Lower lobe of right lung (tissue), 2 donors: ENCODE results near the gene UGP2. TPM values are rescaled to one million over a fixed set of nuclear protein-coding genes. Genes with fewer than 3 reads are reported as not detected.

ENCODE experiments used
- ATAC-seq, 2 donors: fragments of 200-7000 bp; cut with Tn5 transposase; one replicate each; pipeline ENCODE4 v1.9.1; 2020 to 2022; ENCODE audit warnings: mild to moderate bottlenecking in 2 of 2, moderate library complexity in 2 of 2
- DNase-seq: peaks from one replicate; pipeline ENCODE4 v3.0.0-alpha.2; 2020
- H3K27ac ChIP-seq: fragments of 200-600 bp; one replicate; pipeline ENCODE4 v1.8.0; 2022
- H3K27me3 ChIP-seq: fragments of 200-600 bp; one replicate; pipeline ENCODE4 v1.8.0; 2022; ENCODE audit warnings: low read depth
- H3K36me3 ChIP-seq: fragments of 200-600 bp; one replicate; pipeline ENCODE4 v1.8.0; 2022; ENCODE audit warnings: mild to moderate bottlenecking
- H3K4me1 ChIP-seq: fragments of 200-600 bp; one replicate; pipeline ENCODE4 v1.8.0; 2022
- H3K4me3 ChIP-seq: fragments of 200-600 bp; one replicate; pipeline ENCODE4 v1.8.0; 2022; ENCODE audit warnings: mild to moderate bottlenecking
- H3K9me3 ChIP-seq: fragments of 200-600 bp; one replicate; pipeline ENCODE4 v1.8.0; 2022
- intact Hi-C: fragments of 100-400 bp; cut with DNase I; formaldehyde crosslinking; loops from one replicate; pipeline ENCODE4 v1.11.0; 2022
- total RNA-seq: library from RNA; stranded (reverse); fragmentation: NEBNext Ultra II Directional; extraction: Animal tissue kit (Norgen Biotek cat#: 25700); gene quantifications from one replicate; pipeline ENCODE4 v1.2.1, GENCODE V29; 2021
- TF ChIP-seq, protein P1 (sequence below): fragments of 200-600 bp; IDR thresholded peaks from one replicate; pipeline ENCODE4 v1.8.0; 2022; ENCODE audit warnings: antibody characterized with exemption, mild to moderate bottlenecking
- donor health status: DM: no; HTN: yes; CAD: no; lungs with severe emphysema.

Gene UGP2
- total RNA-seq, 1 donor from 2014 or later, result 144 TPM

DNA sequence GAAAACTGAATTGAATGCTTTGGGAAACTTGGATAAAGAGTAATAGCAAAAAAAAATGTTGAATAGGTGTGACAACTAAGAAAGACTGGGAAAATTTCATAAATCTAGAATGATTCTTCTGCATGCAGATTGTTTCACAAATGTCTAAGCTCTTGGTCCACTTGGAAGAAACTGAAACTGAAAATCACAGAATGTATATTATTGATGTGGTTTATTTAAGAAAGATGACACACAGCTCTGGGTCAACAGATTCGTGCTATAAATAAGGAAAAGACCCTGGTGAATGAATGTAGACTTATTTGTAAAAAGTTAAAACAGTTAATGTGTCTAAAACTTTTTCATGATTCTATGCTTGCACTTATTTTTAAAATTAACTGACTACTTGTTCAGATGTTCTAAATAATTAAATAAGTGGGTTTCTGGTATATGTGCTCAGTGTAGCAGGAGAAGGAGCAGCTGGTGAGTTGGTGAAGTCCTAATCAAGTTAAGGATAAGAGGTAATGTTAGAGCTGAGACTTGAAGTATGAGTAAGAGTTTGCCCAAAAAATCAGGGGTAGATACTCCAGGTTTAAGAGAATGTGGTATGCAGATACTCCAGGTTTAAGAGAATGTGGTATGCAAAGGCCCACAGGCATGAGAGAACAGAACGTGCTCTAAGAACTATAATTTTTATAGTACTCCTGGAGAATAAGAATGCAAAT lies 24.5 kb downstream of the UGP2 start:
- peak in 1 of 2 donors; percentile 10 for ATAC-seq
- H3K4me1 ChIP-seq, result peaks cover 37% of the 10 kb centered on the region

DNA sequence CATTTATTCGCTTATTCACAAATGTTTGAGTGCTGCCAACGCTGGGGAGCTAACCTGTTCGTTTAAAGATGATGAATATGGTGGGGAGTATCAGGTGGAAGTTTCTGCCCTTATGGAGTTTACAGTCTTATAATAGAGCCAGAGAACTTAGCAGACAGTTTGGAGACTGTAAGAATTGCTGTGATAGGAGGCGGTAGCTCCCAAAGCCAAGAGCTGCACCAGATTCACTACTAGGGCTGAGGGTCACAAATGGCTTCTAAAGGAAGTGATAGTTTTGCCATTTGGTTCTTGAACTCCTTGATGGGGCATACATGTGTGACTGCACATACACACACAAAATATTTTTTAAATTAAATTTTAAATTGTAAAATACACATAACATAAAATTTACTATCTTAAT lies 29.0 kb downstream of the UGP2 start:
- TF ChIP-seq, protein P1, sequence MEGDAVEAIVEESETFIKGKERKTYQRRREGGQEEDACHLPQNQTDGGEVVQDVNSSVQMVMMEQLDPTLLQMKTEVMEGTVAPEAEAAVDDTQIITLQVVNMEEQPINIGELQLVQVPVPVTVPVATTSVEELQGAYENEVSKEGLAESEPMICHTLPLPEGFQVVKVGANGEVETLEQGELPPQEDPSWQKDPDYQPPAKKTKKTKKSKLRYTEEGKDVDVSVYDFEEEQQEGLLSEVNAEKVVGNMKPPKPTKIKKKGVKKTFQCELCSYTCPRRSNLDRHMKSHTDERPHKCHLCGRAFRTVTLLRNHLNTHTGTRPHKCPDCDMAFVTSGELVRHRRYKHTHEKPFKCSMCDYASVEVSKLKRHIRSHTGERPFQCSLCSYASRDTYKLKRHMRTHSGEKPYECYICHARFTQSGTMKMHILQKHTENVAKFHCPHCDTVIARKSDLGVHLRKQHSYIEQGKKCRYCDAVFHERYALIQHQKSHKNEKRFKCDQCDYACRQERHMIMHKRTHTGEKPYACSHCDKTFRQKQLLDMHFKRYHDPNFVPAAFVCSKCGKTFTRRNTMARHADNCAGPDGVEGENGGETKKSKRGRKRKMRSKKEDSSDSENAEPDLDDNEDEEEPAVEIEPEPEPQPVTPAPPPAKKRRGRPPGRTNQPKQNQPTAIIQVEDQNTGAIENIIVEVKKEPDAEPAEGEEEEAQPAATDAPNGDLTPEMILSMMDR, result no peak
- intact Hi-C loops, result no loop called here
- Histone ChIP-seq H3K27ac (no peak overlapping the region), H3K9me3 (no peaks in the 10 kb centered on the region), H3K4me3 (no peak overlapping the region), H3K27me3 (no peaks in the 10 kb centered on the region), H3K36me3 (peaks cover 11% of the 10 kb centered on the region), H3K4me1 (peaks cover 44% of the 10 kb centered on the region)
- ATAC-seq, result no peak
- DNase-seq, result no peak

More for the DNA sequence above, 24.5 kb downstream of the UGP2 start:
- DNase-seq, result no peak
- Histone ChIP-seq H3K27me3 (no peaks in the 10 kb centered on the region), H3K9me3 (no peaks in the 10 kb centered on the region), H3K36me3 (peaks cover 42% of the 10 kb centered on the region), H3K4me3 (no peak overlapping the region), H3K27ac (no peak overlapping the region)
- intact Hi-C loops, result no loop called here
- TF ChIP-seq, protein P1, result no peak

- Histone ChIP-seq H3K27me3 (no peaks in the 10 kb centered on the region), H3K4me1 (peaks cover 41% of the 10 kb centered on the region), H3K27ac (no peak overlapping the region), H3K4me3 (no peak overlapping the region), H3K9me3 (no peaks in the 10 kb centered on the region), H3K36me3 (peaks cover 11% of the 10 kb centered on the region)
- TF ChIP-seq, protein P1, result no peak
- DNase-seq, result no peak
- intact Hi-C loops, result no loop called here
- no peak for ATAC-seq
Observed at GRCh38 chr2:63871864-63872263, 30.2 kb downstream of the UGP2 start.

DNA sequence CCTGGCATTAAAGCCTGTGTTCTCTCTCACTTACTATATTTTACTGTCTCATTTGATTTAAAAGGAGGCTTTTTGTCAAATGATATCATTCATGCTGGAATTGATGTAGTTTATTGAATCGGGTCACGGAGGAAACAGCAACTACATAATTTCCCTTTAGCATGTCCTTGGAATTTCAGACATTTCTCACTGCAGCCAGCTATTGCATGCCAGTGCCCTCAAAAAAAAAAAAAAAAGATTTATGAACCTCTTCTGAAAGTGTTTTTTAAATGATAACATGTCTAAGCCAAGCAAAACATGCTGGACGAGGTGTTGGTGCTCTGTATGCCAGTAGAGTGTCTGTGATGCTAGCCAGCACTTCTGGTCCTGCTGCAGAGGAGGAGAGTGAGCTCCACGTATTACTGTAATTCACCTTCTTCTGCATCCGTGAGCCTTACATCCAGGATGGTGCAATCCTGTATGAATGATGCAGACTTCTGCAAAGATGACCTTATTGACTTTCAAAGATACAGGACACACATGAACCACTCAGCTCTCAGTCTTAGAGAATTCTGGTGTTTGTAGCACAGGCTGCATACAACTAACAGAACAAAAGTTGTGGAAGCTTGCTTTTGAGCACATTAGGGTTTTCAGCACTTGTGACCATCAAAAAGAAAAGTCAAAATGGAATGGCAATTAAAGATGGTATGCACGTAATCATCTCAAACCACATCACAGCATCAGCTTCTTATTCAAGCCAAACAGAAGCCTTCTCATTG lies 31.1 kb downstream of the UGP2 start:
- intact Hi-C loops, result no loop called here
- no peak overlapping the region for H3K4me3 ChIP-seq
- H3K9me3 ChIP-seq, result no peaks in the 10 kb centered on the region
- TF ChIP-seq, protein P1, result no peak
- no peaks in the 10 kb centered on the region for H3K27me3 ChIP-seq
- no peak for DNase-seq
- H3K36me3 ChIP-seq, result peaks cover 11% of the 10 kb centered on the region
- H3K4me1 ChIP-seq, result peaks cover 41% of the 10 kb centered on the region
- H3K27ac ChIP-seq, result no peak overlapping the region
- peak in 1 of 2 donors; percentile 38 for ATAC-seq

DNA sequence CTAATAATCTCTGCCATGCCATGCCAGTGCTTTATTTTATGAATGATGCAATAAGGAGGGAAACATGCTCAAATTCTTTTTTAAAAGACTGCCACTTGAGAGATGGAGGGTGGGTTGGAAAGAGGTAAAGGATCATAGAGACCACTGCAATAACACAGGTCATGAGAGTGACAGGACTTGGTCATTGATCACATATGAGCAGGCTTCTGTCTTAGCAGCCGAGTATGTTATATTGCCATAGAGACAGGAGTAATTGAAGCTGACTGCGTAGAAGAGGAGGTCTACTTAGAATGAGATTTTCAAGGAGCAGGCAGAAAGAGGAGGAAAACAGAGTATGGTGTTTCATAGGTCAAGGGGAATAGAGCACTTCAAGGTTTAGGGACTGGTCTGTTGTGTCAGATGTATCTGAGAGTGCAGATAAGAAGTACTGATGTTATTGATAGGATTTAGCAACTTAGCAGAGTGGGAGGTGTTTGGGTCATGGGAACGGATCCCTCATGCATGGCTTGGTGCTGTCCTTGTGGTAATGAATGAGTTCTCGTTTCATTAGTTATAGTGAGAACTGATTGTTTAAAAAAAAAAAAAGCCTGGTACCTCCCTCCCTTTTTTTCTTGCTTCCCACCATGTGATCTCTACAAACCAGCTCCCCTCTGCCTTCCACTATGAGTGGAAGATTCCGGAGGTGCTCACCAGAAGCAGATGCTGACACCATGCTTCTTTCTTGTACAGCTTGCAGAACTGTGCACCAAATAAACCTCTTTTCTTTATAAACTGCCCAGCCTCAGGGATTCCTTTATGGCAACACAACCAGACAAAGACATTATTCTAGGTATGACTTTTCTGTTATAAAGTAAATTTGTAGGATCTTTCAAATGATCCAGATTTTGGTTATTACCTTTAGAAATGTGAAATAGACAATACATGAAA lies 32.8 kb downstream of the UGP2 start:
- no peak for ATAC-seq
- TF ChIP-seq, protein P1, result no peak

More for the DNA sequence above, 32.8 kb downstream of the UGP2 start:
- no peak for DNase-seq
- no peak overlapping the region for H3K27ac ChIP-seq
- no peak overlapping the region for H3K4me3 ChIP-seq
- H3K4me1 ChIP-seq, result peaks cover 41% of the 10 kb centered on the region
- no peaks in the 10 kb centered on the region for H3K9me3 ChIP-seq
- H3K27me3 ChIP-seq, result no peaks in the 10 kb centered on the region
- intact Hi-C loops, result no loop called here
- H3K36me3 ChIP-seq, result peaks cover 19% of the 10 kb centered on the region
